HL-60 (cell line): ENCODE measurements around the gene CENPP.

Experiments
- DNase-seq, 2 experiments: peaks; one replicate each; pipeline ENCODE4 v3.0.0-alpha.2; 2010 to 2020; ENCODE audit warnings: low read depth in 1 of 2, low spot score in 1 of 2
- H3K27ac ChIP-seq: fragments of 250-450 bp; sonication (Bioruptor Pico); replicated peaks from 2 replicates; pipeline ENCODE4 v1.5.1; 2020; ENCODE audit warnings: mild to moderate bottlenecking, moderate library complexity
- H3K27me3 ChIP-seq: fragments of 250-450 bp; sonication (Bioruptor Pico); 2 replicates; pipeline ENCODE4 v1.5.1; 2021; ENCODE audit warnings: mild to moderate bottlenecking, moderate library complexity; ENCODE audit not compliant: insufficient read depth, poor library complexity, severe bottlenecking
- H3K4me3 ChIP-seq: replicated peaks from 2 replicates; pipeline ENCODE4 v1.5.1; 2011; ENCODE audit warnings: mild to moderate bottlenecking, control low read depth, low read length; ENCODE audit not compliant: insufficient read depth
- CTCF ChIP-seq: IDR thresholded peaks from one replicate; pipeline ENCODE4 v1.5.1; 2011; ENCODE audit warnings: low read length, control low read depth, inconsistent platforms; ENCODE audit not compliant: insufficient read depth
- GABPA ChIP-seq: IDR thresholded peaks from 2 replicates; pipeline ENCODE4 v1.6.1; 2012; ENCODE audit warnings: low read depth
- POLR2AphosphoS5 ChIP-seq: IDR thresholded peaks from 2 replicates; pipeline ENCODE4 v1.6.1; 2012; ENCODE audit warnings: low read depth
- REST ChIP-seq: IDR thresholded peaks from 2 replicates; pipeline ENCODE4 v1.6.1; 2012; ENCODE audit warnings: low read depth; ENCODE audit not compliant: insufficient replicate concordance
- SPI1 ChIP-seq: IDR thresholded peaks from 2 replicates; pipeline ENCODE4 v1.6.1; 2012; ENCODE audit warnings: low read depth, mild to moderate bottlenecking, borderline replicate concordance

CENPP gene

GRCh38 chr9:92608909-92609445 is 283.2 kb downstream of the CENPP start:
- TF ChIP-seq POLR2AphosphoS5 (no peak), SPI1 (no peak), GABPA (no peak), REST (no peak), CTCF (no peak)
- H3K27ac ChIP-seq = peak overlapping the region; percentile 31
- DNase-seq = peak in 1 of 2 experiments; percentile 37
- no peaks in the 10 kb centered on the region for H3K27me3 ChIP-seq
- no peak overlapping the region for H3K4me3 ChIP-seq

- Histone ChIP-seq H3K27me3 (no peaks in the 10 kb centered on the region), H3K27ac (no peak overlapping the region), H3K4me3 (no peak overlapping the region)
- no peak for DNase-seq
- TF ChIP-seq SPI1 (no peak), REST (no peak), POLR2AphosphoS5 (no peak), GABPA (no peak), CTCF (no peak)
Observed at GRCh38 chr9:92610470-92611420, 285.0 kb downstream of the CENPP start.

GRCh38 chr9:92611621-92612285 is 286.0 kb downstream of the CENPP start:
- TF ChIP-seq GABPA (no peak), POLR2AphosphoS5 (no peak), SPI1 (no peak), REST (no peak), CTCF (no peak)
- H3K4me3 ChIP-seq = no peak overlapping the region
- DNase-seq = no peak

More at GRCh38 chr9:92611621-92612285, 286.0 kb downstream of the CENPP start:
- no peak overlapping the region for H3K27ac ChIP-seq
- H3K27me3 ChIP-seq = no peaks in the 10 kb centered on the region
